ENCODE measurements around the gene SERPINA12.
A peak's percentile ranks its signal among the peaks of the same experiment; 100 is the strongest.

The SERPINA12 gene

GRCh38 chr14:94509356-94509755 is at the start of gene SERPINA12:
Gene SERPINA12, minus strand, starts transcription at chr14:94509469. Its CDS starts 11,072 bp downstream, at chr14:94498397.
- no peak for DNase-seq

GRCh38 chr14:94558842-94559241 is 49.6 kb upstream of the SERPINA12 start:
- DNase-seq = no peak

- no peak for DNase-seq
Measured at GRCh38 chr14:94557327-94557726, 48.1 kb upstream of the SERPINA12 start.

GRCh38 chr14:94555991-94556390 is 46.7 kb upstream of the SERPINA12 start:
- DNase-seq = no peak

- no peak for DNase-seq
Measured at GRCh38 chr14:94550041-94550440, 40.8 kb upstream of the SERPINA12 start.

GRCh38 chr14:94548999-94549985 is 40.0 kb upstream of the SERPINA12 start:
- peak in 40 of 58 donors; percentile 9 to 75 (median 28) for DNase-seq

GRCh38 chr14:94548131-94548998 is 39.1 kb upstream of the SERPINA12 start:
- no peak for DNase-seq

GRCh38 chr14:94547726-94548125 is 38.5 kb upstream of the SERPINA12 start:
- DNase-seq = no peak

- DNase-seq = no peak
Measured at GRCh38 chr14:94547151-94547680, 37.9 kb upstream of the SERPINA12 start.

- peak in 50 of 58 donors; percentile 13 to 87 (median 54) for DNase-seq
Measured at GRCh38 chr14:94545131-94545841, 36.0 kb upstream of the SERPINA12 start.

- no peak for DNase-seq
Measured at GRCh38 chr14:94544726-94545125, 35.5 kb upstream of the SERPINA12 start.

GRCh38 chr14:94543449-94544124 is 34.3 kb upstream of the SERPINA12 start:
- no peak for DNase-seq

GRCh38 chr14:94542811-94543440 is 33.7 kb upstream of the SERPINA12 start:
- no peak for DNase-seq

- no peak for DNase-seq
Measured at GRCh38 chr14:94542111-94542810, 33.0 kb upstream of the SERPINA12 start.

GRCh38 chr14:94541234-94541975 is 32.1 kb upstream of the SERPINA12 start:
- no peak for DNase-seq

GRCh38 chr14:94540031-94540794 is 30.9 kb upstream of the SERPINA12 start:
- DNase-seq = peak in 1 of 58 donors; percentile 26

- DNase-seq = no peak
Measured at GRCh38 chr14:94539181-94539580, 29.9 kb upstream of the SERPINA12 start.
